HG02610 (cell line): ENCODE measurements around the gene TMPRSS15.

Experiments
- ATAC-seq: cut with Tn5 transposase; IDR thresholded peaks from one replicate; pipeline ENCODE4 v1.9.1; 2021; ENCODE audit warnings: mild to moderate bottlenecking, moderate library complexity; ENCODE audit not compliant: unreplicated experiment

TMPRSS15 gene

DNA sequence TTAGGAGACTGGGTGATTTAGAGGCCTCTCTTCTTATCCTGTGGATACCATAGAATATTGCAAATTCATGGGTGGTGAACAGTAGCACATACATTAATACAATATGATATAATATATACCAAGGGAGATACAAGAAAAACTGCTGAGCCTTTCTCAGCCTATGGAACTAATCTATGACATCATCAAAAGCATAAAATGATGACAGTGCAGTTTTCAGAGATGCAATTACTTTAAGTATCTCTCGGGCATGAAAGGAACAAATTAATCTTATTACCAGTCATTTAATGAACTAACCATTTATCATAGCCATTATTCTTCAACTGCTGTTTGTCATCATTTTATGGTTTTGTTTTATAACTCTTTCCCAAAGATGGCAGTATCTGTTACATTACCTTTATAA, 155.4 kb downstream of the TMPRSS15 start:
- ATAC-seq = no peak

GRCh38 chr21:18245464-18245967, 158.1 kb downstream of the TMPRSS15 start:
- no peak for ATAC-seq

- no peak for ATAC-seq
Observed at GRCh38 chr21:18244671-18245463, 158.7 kb downstream of the TMPRSS15 start, which contains the start of gene CHODL. Gene CHODL, plus strand, starts transcription at chr21:18244833. Its CDS starts 391 bp downstream, at chr21:18245224.

GRCh38 chr21:18235545-18235944, 168.0 kb downstream of the TMPRSS15 start:
- ATAC-seq = no peak

- ATAC-seq = no peak
Observed at GRCh38 chr21:18228060-18228739, 175.4 kb downstream of the TMPRSS15 start.

- no peak for ATAC-seq
Observed at GRCh38 chr21:18222346-18222745, 181.2 kb downstream of the TMPRSS15 start.

GRCh38 chr21:18220498-18220897, 183.1 kb downstream of the TMPRSS15 start:
- no peak for ATAC-seq
